Fibroblast of upper back skin (primary cell): ENCODE measurements around the gene NFIA.

Source experiments
- DNase-seq: peaks from one replicate; pipeline ENCODE4 v3.0.0-alpha.2; 2013

Gene NFIA

GRCh38 chr1:61132645-61133334, 50.4 kb downstream of the NFIA start:
- DNase-seq = peak; percentile 32

- DNase-seq = no peak
Observed at GRCh38 chr1:61133335-61134019, 51.1 kb downstream of the NFIA start.

- DNase-seq = no peak
Observed at GRCh38 chr1:61135291-61135690, 52.9 kb downstream of the NFIA start.

GRCh38 chr1:61138305-61138704, 55.9 kb downstream of the NFIA start:
- no peak for DNase-seq

- peak; percentile 38 for DNase-seq
Observed at GRCh38 chr1:61138921-61139774, 56.8 kb downstream of the NFIA start.

GRCh38 chr1:61139775-61140549, 57.6 kb downstream of the NFIA start:
- no peak for DNase-seq

- no peak for DNase-seq
Observed at GRCh38 chr1:61140778-61141177, 58.4 kb downstream of the NFIA start.

GRCh38 chr1:61141288-61142042, 59.1 kb downstream of the NFIA start:
- peak; percentile 69 for DNase-seq

GRCh38 chr1:61142043-61142440, 59.7 kb downstream of the NFIA start:
- DNase-seq = no peak

GRCh38 chr1:61142726-61143500, 60.6 kb downstream of the NFIA start:
- DNase-seq = no peak

- no peak for DNase-seq
Observed at GRCh38 chr1:61143821-61144424, 61.6 kb downstream of the NFIA start.

- no peak for DNase-seq
Observed at GRCh38 chr1:61149010-61149860, 66.9 kb downstream of the NFIA start.

- DNase-seq = no peak
Observed at GRCh38 chr1:61151565-61151964, 69.2 kb downstream of the NFIA start.

GRCh38 chr1:61152066-61152465, 69.7 kb downstream of the NFIA start:
- no peak for DNase-seq

- DNase-seq = no peak
Observed at GRCh38 chr1:61152469-61153105, 70.2 kb downstream of the NFIA start.

GRCh38 chr1:61156576-61157467, 74.5 kb downstream of the NFIA start:
- DNase-seq = no peak

- peak; percentile 97 for DNase-seq
Observed at GRCh38 chr1:61157468-61157987, 75.2 kb downstream of the NFIA start.

GRCh38 chr1:61158591-61158990, 76.2 kb downstream of the NFIA start:
- peak; percentile 92 for DNase-seq
